GM12891 (cell line): ENCODE results near the gene PCNX2.

ENCODE experiments used
- DNase-seq: peaks from one replicate; pipeline ENCODE4 v3.0.0; 2011; ENCODE audit warnings: low spot score; ENCODE audit not compliant: insufficient read length
- FAIRE-seq: peaks from 2 replicates; lab custom pipeline; 2011; peaks lifted over from hg19 to GRCh38; lab: Jason Lieb, UNC
- PAX5 ChIP-seq: IDR thresholded peaks from 2 replicates; pipeline ENCODE4 v1.6.1; 2011; ENCODE audit warnings: low read length, moderate library complexity, mild to moderate bottlenecking; ENCODE audit not compliant: insufficient read depth, severe bottlenecking
- POLR2A ChIP-seq: IDR thresholded peaks from 2 replicates; pipeline ENCODE4 v1.6.1; 2011; ENCODE audit warnings: low read depth, low read length, control low read depth
- POLR2AphosphoS5 ChIP-seq: IDR thresholded peaks from 2 replicates; pipeline ENCODE4 v1.6.1; 2011; ENCODE audit warnings: low read depth, low read length, control low read depth
- POU2F2 ChIP-seq: IDR thresholded peaks from 2 replicates; pipeline ENCODE4 v1.6.1; 2011; ENCODE audit warnings: low read depth, mild to moderate bottlenecking, control low read depth, low read length, moderate library complexity
- SPI1 ChIP-seq: IDR thresholded peaks from 2 replicates; pipeline ENCODE4 v1.6.1; 2011; ENCODE audit warnings: low read depth, low read length, control low read depth
- TAF1 ChIP-seq: IDR thresholded peaks from 2 replicates; pipeline ENCODE4 v1.6.1; 2011; ENCODE audit warnings: low read depth, low read length, control low read depth

The PCNX2 gene

DNA sequence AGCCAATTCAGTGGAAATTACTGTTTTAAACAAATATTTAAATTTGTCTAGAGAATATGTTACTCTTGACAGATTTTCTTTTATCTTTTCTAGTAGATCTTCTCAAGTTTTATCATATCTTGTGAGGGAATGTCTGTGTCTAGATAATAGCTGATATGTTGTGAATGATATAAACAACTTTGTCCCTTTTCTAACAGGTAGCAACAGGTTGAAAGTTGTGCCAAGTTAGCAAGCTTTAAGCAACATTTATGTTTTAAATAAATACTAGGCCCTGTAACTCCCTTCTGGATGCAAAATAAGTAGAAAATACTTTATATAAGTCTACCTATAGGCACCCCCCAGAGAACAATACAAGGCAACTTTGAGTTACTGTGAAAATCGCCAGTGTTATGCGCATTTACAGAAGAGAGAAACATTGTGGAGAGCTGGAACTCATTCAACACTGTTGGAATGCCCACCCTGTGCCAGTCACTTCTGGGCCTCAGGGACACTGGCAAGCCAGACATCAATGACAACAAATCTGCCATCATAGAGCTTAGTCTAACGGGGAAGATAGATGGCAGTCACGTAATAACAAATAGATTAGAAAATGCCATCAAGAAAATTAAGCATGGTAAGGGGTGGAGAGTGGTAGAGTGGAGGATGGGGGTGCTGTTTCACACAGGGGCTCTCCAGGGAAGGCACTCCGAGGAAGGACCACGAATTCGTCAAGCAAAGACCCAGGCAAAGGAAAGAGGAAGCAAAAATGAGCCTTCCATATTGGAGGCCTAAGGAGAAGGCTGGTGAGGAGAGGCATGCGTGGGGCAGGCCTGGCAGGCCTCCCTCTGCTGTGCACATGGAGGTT, 36.4 kb upstream of the PCNX2 start:
- DNase-seq: no peak
- FAIRE-seq: no peak
- no peak for TF ChIP-seq SPI1
- TF ChIP-seq POU2F2: no peak
- TF ChIP-seq POLR2A: no peak
- TF ChIP-seq POLR2AphosphoS5: no peak
- TF ChIP-seq PAX5: no peak
- no peak for TF ChIP-seq TAF1

DNA sequence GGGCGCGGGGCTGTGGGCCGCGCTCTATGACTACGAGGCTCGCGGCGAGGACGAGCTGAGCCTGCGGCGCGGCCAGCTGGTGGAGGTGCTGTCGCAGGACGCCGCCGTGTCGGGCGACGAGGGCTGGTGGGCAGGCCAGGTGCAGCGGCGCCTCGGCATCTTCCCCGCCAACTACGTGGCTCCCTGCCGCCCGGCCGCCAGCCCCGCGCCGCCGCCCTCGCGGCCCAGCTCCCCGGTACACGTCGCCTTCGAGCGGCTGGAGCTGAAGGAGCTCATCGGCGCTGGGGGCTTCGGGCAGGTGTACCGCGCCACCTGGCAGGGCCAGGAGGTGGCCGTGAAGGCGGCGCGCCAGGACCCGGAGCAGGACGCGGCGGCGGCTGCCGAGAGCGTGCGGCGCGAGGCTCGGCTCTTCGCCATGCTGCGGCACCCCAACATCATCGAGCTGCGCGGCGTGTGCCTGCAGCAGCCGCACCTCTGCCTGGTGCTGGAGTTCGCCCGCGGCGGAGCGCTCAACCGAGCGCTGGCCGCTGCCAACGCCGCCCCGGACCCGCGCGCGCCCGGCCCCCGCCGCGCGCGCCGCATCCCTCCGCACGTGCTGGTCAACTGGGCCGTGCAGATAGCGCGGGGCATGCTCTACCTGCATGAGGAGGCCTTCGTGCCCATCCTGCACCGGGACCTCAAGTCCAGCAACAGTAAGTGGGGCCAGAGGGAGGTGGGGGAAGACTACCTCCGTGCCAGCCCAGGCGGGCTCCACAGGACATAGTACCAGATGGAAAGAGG, 32.8 kb upstream of the PCNX2 start:
- DNase-seq (peak; percentile 13), FAIRE-seq (peak; percentile 78)
- TF ChIP-seq PAX5 (no peak), POLR2AphosphoS5 (no peak), POU2F2 (no peak), POLR2A (no peak), TAF1 (no peak), SPI1 (no peak)

DNA sequence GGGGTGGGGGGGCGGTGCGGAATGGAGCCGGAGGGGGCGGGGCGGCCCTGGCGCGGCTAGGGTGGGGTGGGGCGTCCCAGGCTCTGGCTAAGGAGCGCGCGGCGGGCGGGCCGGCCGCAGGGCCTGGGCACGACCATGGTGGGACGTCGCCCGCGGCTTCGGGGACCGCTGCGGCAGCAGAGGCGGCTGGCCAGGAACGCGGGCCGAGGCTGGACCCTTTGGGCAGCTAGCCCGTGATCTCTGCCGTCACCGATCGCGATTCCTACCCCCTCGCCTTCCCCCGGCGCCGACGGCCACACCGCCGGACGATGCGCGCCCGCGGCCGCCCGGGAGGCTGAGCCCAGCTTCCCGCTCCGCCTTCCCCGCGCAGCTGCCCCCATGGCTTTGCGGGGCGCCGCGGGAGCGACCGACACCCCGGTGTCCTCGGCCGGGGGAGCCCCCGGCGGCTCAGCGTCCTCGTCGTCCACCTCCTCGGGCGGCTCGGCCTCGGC, 32.2 kb upstream of the PCNX2 start, which contains the start of gene MAP3K21:
Gene MAP3K21, plus strand, starts transcription at position 74 of the 491 bp plus-strand sequence. Its CDS starts 305 bp downstream, at position 379.
- DNase-seq (peak; percentile 12), FAIRE-seq (peak; percentile 43)
- TF ChIP-seq PAX5 (no peak), POLR2AphosphoS5 (no peak), SPI1 (no peak), POLR2A (no peak), POU2F2 (no peak)

DNA sequence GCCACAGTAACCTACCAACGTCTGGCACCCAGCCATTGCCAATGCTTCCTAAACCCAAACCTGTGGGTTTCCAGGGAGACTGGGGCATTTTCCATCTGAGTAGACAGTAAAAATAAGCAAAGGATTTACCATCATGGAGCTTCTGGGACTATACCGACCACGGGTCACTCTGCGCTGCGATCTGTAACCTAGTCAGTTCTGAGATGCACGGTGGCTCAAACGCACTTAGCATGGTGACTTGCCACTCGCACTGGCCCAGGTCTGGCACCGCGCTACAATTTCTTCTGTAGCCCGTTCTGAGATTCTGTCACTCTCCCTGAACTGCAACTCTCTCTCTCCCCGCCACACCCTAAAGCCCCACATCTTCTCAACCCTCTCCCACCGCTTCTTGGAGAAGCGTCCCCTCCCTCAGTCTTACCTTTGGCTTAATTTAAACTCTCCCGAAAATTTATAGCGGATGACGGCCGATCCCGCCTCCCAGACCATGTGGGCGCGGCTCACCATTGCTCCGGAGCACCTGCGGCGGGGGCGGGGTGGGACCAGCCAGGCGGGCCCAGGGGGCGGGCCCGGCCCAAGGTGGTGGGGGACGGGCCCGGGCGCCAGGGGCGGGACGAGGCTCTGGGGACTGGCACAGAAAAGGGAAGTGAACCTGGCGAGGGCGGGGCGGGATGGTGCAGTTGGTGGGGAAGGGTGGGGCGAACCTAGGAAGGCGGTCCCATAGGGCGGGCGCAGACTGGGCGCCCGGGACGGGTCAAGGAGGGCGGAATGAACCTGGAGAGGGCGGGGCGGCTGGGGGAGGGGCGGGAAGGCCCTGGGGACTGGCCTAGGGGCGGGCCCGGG, 31.5 kb upstream of the PCNX2 start:
- peak; percentile 69 for DNase-seq
- peak; percentile 84 for FAIRE-seq
- peak; percentile 83 for TF ChIP-seq SPI1
- TF ChIP-seq POLR2A: no peak

DNA sequence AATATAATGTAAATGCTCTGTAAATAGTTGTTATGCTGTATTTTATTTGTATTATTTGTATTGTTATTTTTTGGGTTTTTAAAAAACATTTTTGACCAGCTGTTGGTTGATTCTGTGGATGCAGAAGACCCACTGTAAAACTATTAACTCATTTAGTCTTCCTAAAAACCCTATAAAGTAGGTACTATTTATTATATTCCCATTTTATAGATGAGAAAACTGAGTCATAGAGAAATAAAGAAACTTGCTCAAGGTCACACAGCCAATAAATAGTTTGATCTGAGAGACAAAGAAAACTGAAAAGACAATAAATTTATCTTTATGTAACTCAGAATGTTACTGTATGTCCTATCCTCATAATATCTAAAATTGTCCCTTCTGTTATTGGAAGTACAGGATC, 30.8 kb upstream of the PCNX2 start:
- no peak for FAIRE-seq
- DNase-seq: no peak
- TF ChIP-seq SPI1 (no peak), TAF1 (no peak), POLR2A (no peak), PAX5 (no peak), POU2F2 (no peak)

DNA sequence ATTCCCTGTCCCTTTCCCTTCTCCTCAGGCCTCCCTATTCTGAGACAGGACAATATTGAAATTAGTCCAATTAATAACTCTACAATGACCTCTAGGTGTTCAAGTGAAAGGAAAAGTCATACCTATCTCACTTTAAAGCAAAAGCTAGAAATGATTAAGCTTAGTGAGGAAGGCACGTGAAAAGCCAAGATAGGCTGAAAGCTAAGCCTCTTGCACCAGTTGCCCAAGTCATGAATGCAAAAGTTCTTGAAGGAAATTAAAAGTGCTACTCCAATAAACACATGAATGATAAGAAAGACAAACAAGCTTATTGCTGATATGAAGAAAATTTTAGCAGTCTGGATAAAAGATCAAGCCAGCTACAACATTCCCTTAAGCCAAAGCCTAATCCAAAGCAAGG, 28.2 kb upstream of the PCNX2 start:
- TF ChIP-seq POU2F2 (no peak), POLR2A (no peak), SPI1 (no peak), PAX5 (no peak)
- no peak for DNase-seq
- FAIRE-seq: no peak

DNA sequence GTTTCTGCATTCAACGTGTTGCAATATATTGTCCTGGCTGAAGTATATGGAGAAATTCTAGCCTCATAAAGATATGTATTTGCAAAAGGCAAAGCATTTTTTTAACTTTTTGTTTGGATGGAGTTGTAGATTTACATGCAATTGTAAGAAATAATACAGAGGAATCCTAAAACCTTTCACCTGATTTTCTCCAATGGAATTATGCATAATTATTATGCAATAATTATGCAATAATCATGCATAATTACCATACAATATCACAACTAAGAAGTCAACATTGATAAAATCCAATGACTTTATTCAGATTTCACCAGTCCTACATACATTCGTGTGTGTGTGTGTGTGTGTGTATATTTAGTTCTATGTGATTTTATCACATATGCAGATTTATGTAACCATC, 24.5 kb upstream of the PCNX2 start:
- no peak for DNase-seq
- TF ChIP-seq PAX5: no peak
- no peak for TF ChIP-seq TAF1
- no peak for TF ChIP-seq POLR2A
- TF ChIP-seq SPI1: no peak
- no peak for TF ChIP-seq POU2F2
- TF ChIP-seq POLR2AphosphoS5: no peak
- no peak for FAIRE-seq

DNA sequence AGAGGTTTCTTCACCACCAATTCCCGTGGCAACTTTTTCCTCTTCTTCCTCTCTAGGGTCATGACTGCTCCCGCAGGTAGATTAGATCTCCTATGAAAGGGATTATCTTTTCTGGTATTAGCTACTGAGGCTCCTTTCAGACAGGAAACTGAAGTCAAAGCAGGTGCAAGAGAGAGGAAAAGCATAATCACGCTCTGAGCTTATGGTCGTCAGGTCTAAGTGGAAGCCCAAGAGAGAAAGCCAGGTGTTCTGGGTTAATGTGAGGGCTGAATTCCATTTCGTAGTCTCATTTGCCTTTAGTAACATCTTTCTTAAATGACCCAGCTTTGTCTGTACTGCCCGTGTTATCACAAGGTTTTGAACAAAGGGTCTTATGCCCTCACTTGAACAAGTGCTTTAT, 23.7 kb upstream of the PCNX2 start:
- DNase-seq: no peak
- no peak for TF ChIP-seq POU2F2
- TF ChIP-seq TAF1: no peak
- TF ChIP-seq PAX5: no peak
- TF ChIP-seq SPI1: no peak
- TF ChIP-seq POLR2AphosphoS5: no peak
- TF ChIP-seq POLR2A: no peak
- FAIRE-seq: no peak

DNA sequence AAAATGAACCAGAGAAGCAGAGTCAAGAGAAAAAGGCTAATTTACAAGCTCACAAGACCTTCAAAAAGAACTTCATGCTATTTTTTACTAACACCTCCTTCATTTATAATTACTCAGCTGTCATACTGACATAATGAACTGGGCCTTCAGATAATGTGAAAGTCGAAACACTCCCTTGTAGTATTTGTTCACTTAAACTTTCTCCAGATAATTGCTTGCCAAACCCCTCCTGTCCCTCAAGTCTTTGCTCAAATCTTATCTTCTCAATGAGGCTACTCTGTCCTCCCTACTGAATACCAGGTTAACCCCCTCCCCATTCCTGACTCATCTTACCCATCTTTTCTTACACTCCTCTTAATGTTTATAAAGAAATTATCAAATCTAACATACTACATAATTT, 20.9 kb upstream of the PCNX2 start:
- TF ChIP-seq PAX5 (no peak), TAF1 (no peak), POLR2A (no peak), POLR2AphosphoS5 (no peak), SPI1 (no peak), POU2F2 (no peak)
- no peak for DNase-seq
- no peak for FAIRE-seq
